Measurements from ENCODE around the gene PSD4. TPM values are rescaled to one million over a fixed set of nuclear protein-coding genes. Genes with fewer than 3 reads are reported as not detected.

The PSD4 gene
- total and polyA plus RNA-seq, 2 of the 8 experiments (the other 6 are each of a cell fraction or from before 2014, with no cell fraction given): 0.53 to 1.2 TPM

DNA sequence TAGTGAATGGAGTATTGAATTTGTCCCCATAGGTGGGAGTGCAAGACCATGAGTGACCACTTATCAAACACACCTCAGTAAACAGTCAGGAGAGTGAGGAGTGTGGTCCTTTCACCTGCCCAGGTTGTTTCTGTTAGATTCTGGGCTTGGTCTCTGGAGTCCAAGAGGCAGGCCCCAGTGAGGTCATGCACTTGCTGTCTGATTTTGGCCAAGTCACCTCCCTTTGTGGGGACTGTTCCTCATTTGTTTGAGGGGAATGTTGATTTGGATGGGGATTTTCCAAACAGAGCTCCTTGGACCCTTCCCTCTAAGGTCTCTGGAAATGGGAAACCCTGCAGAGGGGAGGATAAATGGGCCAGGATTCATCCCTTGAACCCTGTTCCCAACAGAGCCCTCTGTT lies 39.1 kb upstream of the PSD4 start (continued):
- TF ChIP-seq, protein P1, sequence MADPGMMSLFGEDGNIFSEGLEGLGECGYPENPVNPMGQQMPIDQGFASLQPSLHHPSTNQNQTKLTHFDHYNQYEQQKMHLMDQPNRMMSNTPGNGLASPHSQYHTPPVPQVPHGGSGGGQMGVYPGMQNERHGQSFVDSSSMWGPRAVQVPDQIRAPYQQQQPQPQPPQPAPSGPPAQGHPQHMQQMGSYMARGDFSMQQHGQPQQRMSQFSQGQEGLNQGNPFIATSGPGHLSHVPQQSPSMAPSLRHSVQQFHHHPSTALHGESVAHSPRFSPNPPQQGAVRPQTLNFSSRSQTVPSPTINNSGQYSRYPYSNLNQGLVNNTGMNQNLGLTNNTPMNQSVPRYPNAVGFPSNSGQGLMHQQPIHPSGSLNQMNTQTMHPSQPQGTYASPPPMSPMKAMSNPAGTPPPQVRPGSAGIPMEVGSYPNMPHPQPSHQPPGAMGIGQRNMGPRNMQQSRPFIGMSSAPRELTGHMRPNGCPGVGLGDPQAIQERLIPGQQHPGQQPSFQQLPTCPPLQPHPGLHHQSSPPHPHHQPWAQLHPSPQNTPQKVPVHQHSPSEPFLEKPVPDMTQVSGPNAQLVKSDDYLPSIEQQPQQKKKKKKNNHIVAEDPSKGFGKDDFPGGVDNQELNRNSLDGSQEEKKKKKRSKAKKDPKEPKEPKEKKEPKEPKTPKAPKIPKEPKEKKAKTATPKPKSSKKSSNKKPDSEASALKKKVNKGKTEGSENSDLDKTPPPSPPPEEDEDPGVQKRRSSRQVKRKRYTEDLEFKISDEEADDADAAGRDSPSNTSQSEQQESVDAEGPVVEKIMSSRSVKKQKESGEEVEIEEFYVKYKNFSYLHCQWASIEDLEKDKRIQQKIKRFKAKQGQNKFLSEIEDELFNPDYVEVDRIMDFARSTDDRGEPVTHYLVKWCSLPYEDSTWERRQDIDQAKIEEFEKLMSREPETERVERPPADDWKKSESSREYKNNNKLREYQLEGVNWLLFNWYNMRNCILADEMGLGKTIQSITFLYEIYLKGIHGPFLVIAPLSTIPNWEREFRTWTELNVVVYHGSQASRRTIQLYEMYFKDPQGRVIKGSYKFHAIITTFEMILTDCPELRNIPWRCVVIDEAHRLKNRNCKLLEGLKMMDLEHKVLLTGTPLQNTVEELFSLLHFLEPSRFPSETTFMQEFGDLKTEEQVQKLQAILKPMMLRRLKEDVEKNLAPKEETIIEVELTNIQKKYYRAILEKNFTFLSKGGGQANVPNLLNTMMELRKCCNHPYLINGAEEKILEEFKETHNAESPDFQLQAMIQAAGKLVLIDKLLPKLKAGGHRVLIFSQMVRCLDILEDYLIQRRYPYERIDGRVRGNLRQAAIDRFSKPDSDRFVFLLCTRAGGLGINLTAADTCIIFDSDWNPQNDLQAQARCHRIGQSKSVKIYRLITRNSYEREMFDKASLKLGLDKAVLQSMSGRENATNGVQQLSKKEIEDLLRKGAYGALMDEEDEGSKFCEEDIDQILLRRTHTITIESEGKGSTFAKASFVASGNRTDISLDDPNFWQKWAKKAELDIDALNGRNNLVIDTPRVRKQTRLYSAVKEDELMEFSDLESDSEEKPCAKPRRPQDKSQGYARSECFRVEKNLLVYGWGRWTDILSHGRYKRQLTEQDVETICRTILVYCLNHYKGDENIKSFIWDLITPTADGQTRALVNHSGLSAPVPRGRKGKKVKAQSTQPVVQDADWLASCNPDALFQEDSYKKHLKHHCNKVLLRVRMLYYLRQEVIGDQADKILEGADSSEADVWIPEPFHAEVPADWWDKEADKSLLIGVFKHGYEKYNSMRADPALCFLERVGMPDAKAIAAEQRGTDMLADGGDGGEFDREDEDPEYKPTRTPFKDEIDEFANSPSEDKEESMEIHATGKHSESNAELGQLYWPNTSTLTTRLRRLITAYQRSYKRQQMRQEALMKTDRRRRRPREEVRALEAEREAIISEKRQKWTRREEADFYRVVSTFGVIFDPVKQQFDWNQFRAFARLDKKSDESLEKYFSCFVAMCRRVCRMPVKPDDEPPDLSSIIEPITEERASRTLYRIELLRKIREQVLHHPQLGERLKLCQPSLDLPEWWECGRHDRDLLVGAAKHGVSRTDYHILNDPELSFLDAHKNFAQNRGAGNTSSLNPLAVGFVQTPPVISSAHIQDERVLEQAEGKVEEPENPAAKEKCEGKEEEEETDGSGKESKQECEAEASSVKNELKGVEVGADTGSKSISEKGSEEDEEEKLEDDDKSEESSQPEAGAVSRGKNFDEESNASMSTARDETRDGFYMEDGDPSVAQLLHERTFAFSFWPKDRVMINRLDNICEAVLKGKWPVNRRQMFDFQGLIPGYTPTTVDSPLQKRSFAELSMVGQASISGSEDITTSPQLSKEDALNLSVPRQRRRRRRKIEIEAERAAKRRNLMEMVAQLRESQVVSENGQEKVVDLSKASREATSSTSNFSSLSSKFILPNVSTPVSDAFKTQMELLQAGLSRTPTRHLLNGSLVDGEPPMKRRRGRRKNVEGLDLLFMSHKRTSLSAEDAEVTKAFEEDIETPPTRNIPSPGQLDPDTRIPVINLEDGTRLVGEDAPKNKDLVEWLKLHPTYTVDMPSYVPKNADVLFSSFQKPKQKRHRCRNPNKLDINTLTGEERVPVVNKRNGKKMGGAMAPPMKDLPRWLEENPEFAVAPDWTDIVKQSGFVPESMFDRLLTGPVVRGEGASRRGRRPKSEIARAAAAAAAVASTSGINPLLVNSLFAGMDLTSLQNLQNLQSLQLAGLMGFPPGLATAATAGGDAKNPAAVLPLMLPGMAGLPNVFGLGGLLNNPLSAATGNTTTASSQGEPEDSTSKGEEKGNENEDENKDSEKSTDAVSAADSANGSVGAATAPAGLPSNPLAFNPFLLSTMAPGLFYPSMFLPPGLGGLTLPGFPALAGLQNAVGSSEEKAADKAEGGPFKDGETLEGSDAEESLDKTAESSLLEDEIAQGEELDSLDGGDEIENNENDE (IDR thresholded peaks at IDR 0.05; ENCODE audit: insufficient replicate concordance, low read length): no peak
- TF ChIP-seq KDM1A (IDR thresholded peaks at IDR 0.05; ENCODE audit: borderline replicate concordance, low read length): no peak
